Activated naive CD8-positive, alpha-beta T cell (primary cell): ENCODE results near the gene SAMD10.

ENCODE experiments used
- H3K27ac Mint-ChIP-seq: one replicate; pipeline ENCODE4 v1.8.0; 2021; ENCODE audit warnings: mixed read lengths
- H3K27me3 Mint-ChIP-seq: one replicate; pipeline ENCODE4 v1.8.0; 2021; ENCODE audit warnings: mixed read lengths
- H3K36me3 Mint-ChIP-seq: one replicate; pipeline ENCODE4 v1.8.0; 2021; ENCODE audit warnings: mixed read lengths
- H3K4me1 Mint-ChIP-seq: one replicate; pipeline ENCODE4 v1.8.0; 2021; ENCODE audit warnings: low read depth, mixed read lengths
- H3K4me3 Mint-ChIP-seq: one replicate; pipeline ENCODE4 v1.8.0; 2021; ENCODE audit warnings: mild to moderate bottlenecking, mixed read lengths
- H3K9me3 Mint-ChIP-seq: one replicate; pipeline ENCODE4 v1.8.0; 2021; ENCODE audit warnings: low read depth, mixed read lengths

Gene SAMD10

GRCh38 chr20:64009811-64010387, 30.5 kb upstream of the SAMD10 start:
- Mint-ChIP-seq H3K4me3 (no peak overlapping the region), H3K4me1 (peaks cover 18% of the 10 kb centered on the region), H3K27me3 (no peaks in the 10 kb centered on the region), H3K9me3 (peaks cover 13% of the 10 kb centered on the region), H3K36me3 (peaks cover 34% of the 10 kb centered on the region), H3K27ac (no peak overlapping the region)

- Mint-ChIP-seq H3K27ac (no peak overlapping the region), H3K36me3 (peaks cover 29% of the 10 kb centered on the region), H3K27me3 (no peaks in the 10 kb centered on the region), H3K4me3 (no peak overlapping the region), H3K4me1 (peaks cover 8% of the 10 kb centered on the region), H3K9me3 (peaks cover 13% of the 10 kb centered on the region)
Measured at GRCh38 chr20:64006902-64007301, 27.5 kb upstream of the SAMD10 start.

DNA sequence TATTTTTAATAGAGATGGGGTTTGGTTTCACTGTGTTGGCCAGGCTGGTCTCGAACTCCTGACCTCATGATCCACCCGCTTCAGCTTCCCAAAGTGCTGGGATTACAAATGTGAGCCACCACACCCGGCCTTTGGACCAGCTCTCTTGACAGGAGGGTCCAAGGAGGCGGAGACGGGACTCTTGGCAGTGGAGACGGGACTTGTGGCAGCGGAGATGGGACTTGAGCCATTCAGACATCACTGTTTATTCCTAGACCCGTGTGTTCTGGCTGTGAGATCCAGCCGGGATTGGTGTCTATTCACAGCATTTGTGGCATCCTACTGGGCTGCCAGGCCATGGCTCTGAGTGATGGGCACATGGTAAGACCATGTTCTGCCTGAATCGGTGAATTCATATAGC, 27.0 kb upstream of the SAMD10 start:
- Mint-ChIP-seq H3K9me3 (peaks cover 13% of the 10 kb centered on the region), H3K4me3 (no peak overlapping the region), H3K27ac (no peak overlapping the region), H3K4me1 (peaks cover 9% of the 10 kb centered on the region), H3K36me3 (peaks cover 28% of the 10 kb centered on the region), H3K27me3 (no peaks in the 10 kb centered on the region)

DNA sequence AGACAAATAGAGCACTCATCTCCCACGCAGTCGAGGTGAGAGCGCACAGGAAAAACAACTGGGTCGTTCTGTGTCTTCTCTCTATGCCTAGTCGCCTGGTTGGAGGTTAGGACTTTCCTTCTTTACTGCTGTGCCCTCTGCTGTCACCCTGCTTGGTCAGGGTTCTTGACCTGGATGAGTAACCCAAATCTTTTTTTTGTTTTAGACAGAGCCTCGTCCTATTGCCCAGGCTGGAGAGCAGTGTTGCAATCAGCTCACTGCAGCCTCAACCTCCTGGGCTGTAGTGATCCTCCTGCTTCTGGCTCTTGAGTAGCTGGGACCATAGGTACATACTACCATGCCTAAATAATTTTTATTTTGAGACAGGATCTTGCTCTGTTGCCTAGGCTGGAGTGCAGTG, 26.0 kb upstream of the SAMD10 start:
- Mint-ChIP-seq H3K4me3 (no peak overlapping the region), H3K27ac (no peak overlapping the region)

GRCh38 chr20:64003960-64004725, 24.7 kb upstream of the SAMD10 start:
- H3K4me1 Mint-ChIP-seq = peaks cover 3% of the 10 kb centered on the region
- no peaks in the 10 kb centered on the region for H3K27me3 Mint-ChIP-seq
- H3K4me3 Mint-ChIP-seq = no peak overlapping the region
- no peak overlapping the region for H3K27ac Mint-ChIP-seq
- H3K9me3 Mint-ChIP-seq = peaks cover 7% of the 10 kb centered on the region
- H3K36me3 Mint-ChIP-seq = peaks cover 12% of the 10 kb centered on the region

More for the DNA sequence above, 26.0 kb upstream of the SAMD10 start:
- H3K27me3 Mint-ChIP-seq = no peaks in the 10 kb centered on the region
- peaks cover 13% of the 10 kb centered on the region for H3K9me3 Mint-ChIP-seq
- peaks cover 5% of the 10 kb centered on the region for H3K4me1 Mint-ChIP-seq
- peaks cover 20% of the 10 kb centered on the region for H3K36me3 Mint-ChIP-seq

GRCh38 chr20:64001607-64002011, 22.2 kb upstream of the SAMD10 start:
- H3K27me3 Mint-ChIP-seq = no peaks in the 10 kb centered on the region
- H3K4me3 Mint-ChIP-seq = no peak overlapping the region
- peaks cover 3% of the 10 kb centered on the region for H3K4me1 Mint-ChIP-seq
- H3K9me3 Mint-ChIP-seq = no peaks in the 10 kb centered on the region
- peaks cover 8% of the 10 kb centered on the region for H3K36me3 Mint-ChIP-seq
- H3K27ac Mint-ChIP-seq = no peak overlapping the region

GRCh38 chr20:64000906-64001305, 21.5 kb upstream of the SAMD10 start:
- Mint-ChIP-seq H3K4me1 (peaks cover 3% of the 10 kb centered on the region), H3K4me3 (no peak overlapping the region), H3K27ac (no peak overlapping the region), H3K27me3 (no peaks in the 10 kb centered on the region), H3K9me3 (no peaks in the 10 kb centered on the region), H3K36me3 (peaks cover 8% of the 10 kb centered on the region)

- peaks cover 9% of the 10 kb centered on the region for H3K36me3 Mint-ChIP-seq
- H3K4me1 Mint-ChIP-seq = peaks cover 48% of the 10 kb centered on the region
- peak overlapping the region; percentile 93 for H3K4me3 Mint-ChIP-seq
- H3K9me3 Mint-ChIP-seq = no peaks in the 10 kb centered on the region
- H3K27ac Mint-ChIP-seq = peak overlapping the region; percentile 16
- H3K27me3 Mint-ChIP-seq = no peaks in the 10 kb centered on the region
Measured at GRCh38 chr20:63982937-63983336, 3.5 kb upstream of the SAMD10 start.

DNA sequence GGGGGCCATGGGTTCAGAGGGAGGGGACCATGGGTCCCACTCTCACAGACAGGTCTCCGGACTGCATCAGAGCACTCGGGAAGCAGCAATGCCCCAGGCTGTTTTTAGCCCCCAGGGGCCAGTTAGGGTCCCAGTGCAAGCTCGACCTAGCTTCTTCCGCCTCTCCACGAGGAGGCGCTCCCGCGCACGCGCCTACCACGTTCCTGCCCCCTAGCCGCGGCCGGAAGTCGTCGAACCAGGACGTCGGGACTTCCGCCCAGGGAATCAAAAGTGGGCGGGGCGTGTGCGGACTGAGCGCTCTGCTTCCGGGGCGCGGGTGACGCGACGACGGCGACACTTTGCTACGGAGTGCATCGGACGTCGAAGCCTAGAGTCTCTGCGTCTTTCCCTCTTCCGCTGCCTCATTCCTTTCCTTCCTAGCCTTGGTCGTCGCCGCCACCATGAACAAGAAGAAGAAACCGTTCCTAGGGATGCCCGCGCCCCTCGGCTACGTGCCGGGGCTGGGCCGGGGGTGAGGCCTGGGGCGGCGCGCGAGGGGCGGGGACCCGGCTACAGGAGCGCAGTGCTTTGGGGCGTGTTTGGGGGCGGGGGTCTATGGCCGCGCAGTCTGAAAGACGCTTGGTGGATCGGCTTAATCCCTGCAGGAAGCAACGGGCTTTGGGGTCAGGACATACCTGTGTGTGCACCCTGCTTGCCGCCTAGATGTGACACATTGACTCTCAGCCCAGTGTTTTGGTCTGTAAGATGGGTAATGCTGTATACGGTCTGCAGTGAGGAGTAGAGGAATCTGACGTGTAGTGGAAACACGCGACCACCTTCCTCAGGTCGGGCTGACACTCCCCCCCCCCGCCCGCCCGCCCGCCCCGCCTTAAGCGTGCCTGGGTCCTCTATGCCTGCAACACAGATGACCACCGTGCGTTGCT, 1.6 kb upstream of the SAMD10 start, which contains the start of gene PRPF6:
Gene PRPF6, plus strand, starts transcription at position 327 of the 923 bp plus-strand sequence. Its CDS starts 114 bp downstream, at position 441.
- H3K27me3 Mint-ChIP-seq = no peaks in the 10 kb centered on the region
- peaks cover 9% of the 10 kb centered on the region for H3K36me3 Mint-ChIP-seq
- H3K9me3 Mint-ChIP-seq = no peaks in the 10 kb centered on the region
- peak within 1 kb of the TSS; percentile 93 for H3K4me3 Mint-ChIP-seq
- peak within 1 kb of the TSS; percentile 98 for H3K27ac Mint-ChIP-seq
- peaks cover 66% of the 10 kb centered on the region for H3K4me1 Mint-ChIP-seq

DNA sequence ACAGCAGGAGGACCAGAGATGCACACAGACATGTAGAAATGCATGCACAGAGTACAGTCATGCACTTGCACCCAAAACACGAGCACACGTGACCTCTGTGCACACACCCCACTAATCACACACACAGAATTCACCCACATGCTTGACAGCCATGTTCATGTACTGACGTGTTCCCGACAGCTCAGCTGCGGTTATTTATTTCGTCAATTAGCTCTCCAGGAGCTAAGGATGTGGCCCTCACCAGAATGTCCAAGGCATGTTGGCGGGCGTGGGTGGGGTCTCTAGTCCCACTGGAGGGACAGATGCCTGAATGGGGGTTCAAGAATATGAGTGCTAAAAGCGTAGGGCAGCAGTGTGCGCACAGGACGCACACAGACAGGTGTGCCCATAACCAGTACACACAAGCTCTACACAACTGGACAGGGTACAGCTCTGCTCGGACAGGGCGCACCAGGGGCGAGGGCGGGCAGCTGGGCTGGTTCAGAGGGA, 919 bp upstream of the SAMD10 start:
- Mint-ChIP-seq H3K36me3 (peaks cover 9% of the 10 kb centered on the region), H3K27ac (peak overlapping the region; percentile 98), H3K9me3 (no peaks in the 10 kb centered on the region), H3K4me1 (peaks cover 63% of the 10 kb centered on the region), H3K27me3 (no peaks in the 10 kb centered on the region), H3K4me3 (peak overlapping the region; percentile 93)

DNA sequence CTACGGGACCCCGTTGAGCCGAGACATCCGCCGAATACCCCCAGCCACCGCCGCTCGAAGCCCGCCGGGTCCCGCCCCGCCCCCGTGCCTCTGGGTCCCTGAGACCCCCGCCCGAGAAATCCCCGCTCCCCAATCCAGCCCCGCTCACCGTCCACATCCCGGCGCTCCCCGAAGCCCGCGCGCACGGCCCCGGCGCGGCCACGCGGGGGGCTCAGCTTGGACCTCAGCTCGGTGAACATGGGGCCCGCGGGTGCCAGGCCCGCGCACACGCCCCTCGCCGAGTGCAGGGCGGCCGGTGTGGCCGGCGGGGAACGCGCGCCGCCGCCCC, 249 bp downstream of the SAMD10 start:
- peaks cover 5% of the 10 kb centered on the region for H3K36me3 Mint-ChIP-seq
- peaks cover 60% of the 10 kb centered on the region for H3K4me1 Mint-ChIP-seq

DNA sequence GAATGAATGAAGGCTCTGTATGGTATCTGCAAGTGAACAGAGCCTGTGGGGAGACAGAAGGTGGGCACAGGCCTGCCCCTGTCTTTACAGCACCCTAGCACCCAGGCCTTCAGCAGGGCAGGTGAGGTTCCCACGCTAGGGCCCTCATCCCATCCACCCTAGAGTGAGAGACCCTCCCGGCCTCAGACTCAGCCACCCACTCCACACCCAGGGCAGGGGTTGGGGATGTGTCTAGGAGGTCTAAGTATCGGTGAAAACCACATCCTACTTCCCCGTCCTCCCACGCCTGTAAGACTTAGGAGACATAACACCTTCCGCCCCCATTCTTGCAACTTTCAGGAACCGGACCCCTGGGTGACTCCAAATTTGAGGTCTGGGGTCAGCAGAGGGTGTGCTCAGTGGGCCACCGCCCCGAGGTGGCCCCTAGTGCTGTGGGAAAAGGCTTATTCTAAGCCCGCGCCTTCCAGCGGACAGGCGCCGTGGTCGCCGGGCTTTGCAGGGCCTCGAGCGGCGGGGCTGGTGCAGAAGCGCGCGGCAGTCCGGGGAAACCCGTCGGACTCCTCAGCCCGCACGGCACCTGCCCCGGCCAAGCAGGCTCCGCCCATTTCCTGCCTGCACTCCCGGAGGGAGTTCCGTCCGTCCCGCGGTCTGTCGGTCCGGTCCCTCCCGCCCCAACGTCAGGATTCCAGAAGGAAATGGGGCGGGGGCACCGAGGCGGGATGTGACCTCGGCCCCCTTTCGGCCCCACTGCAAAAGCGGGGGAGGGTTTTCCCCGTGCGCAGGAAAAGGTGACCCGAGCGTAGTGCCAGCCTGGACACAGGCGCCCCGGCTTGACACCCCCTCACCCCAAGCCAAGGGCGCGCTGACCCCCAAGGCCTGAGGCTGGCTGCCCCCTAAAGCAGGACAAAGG, 868 bp downstream of the SAMD10 start:
- peaks cover 63% of the 10 kb centered on the region for H3K4me1 Mint-ChIP-seq

More for the DNA sequence above, 249 bp downstream of the SAMD10 start:
- H3K27ac Mint-ChIP-seq = peak overlapping the region; percentile 16
- peak overlapping the region; percentile 84 for H3K4me3 Mint-ChIP-seq
- H3K9me3 Mint-ChIP-seq = no peaks in the 10 kb centered on the region
- no peaks in the 10 kb centered on the region for H3K27me3 Mint-ChIP-seq

DNA sequence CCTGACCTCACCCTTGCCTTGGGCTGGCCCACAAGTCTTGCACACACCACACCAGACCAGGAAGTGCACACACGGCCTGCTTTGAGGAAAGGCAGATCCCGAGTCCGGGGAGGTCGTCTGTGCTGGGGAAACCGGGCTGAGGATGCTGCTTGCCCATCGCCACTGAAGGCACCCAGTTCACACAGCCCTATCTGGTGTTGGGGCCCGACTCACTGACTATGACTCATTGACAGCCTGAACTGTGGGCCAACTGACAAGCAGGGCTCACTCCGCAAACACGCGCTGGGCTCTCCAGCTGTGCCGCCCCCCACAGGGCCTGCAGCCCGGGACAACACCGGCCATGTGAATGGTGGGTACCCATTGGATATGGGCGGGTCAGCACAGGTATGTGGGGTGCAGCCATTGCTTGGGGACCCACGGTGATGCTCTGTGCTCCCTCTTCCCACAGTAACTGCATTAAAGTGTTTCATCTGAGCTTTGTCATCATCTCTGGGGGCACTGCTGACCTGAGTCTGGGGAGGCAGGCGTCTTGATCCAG, 1.6 kb downstream of the SAMD10 start:
- Mint-ChIP-seq H3K36me3 (peaks cover 5% of the 10 kb centered on the region), H3K4me3 (peak overlapping the region; percentile 84), H3K9me3 (no peaks in the 10 kb centered on the region), H3K27ac (peak overlapping the region; percentile 66), H3K4me1 (peaks cover 60% of the 10 kb centered on the region), H3K27me3 (no peaks in the 10 kb centered on the region)

More for the DNA sequence above, 868 bp downstream of the SAMD10 start:
- Mint-ChIP-seq H3K36me3 (peaks cover 5% of the 10 kb centered on the region), H3K4me3 (peak overlapping the region; percentile 84), H3K27ac (peak overlapping the region; percentile 66), H3K27me3 (no peaks in the 10 kb centered on the region), H3K9me3 (no peaks in the 10 kb centered on the region)
